NCI-H1092 treated with DMSO at 0.1 percent for 48 hours (cell line): ENCODE data around the gene VPS33A.
"Not testable (repeated sequence)": the region's sequence is repeated elsewhere in the genome, so short reads cannot be mapped to it uniquely, and the experiment has no call there.

Source experiments
- DNase-seq: peaks from one replicate; lab custom pipeline; 2025; lab: John Stamatoyannopoulos, UW

The VPS33A gene

GRCh38 chr12:122266230-122266901 lies at the start of gene VPS33A:
TSS of gene VPS33A (minus strand) at chr12:122266494. CDS start at chr12:122266408, 86 bp downstream.
- DNase-seq: peak; percentile 88

- DNase-seq: no peak
Measured at GRCh38 chr12:122312926-122313325, 46.6 kb upstream of the VPS33A start.

GRCh38 chr12:122311696-122312095 lies 45.4 kb upstream of the VPS33A start:
- DNase-seq: no peak

GRCh38 chr12:122310626-122311333 lies 44.5 kb upstream of the VPS33A start:
- DNase-seq: no peak

- no peak for DNase-seq
Measured at GRCh38 chr12:122309564-122310121, 43.3 kb upstream of the VPS33A start.

GRCh38 chr12:122308811-122309210 lies 42.5 kb upstream of the VPS33A start:
- DNase-seq: no peak

GRCh38 chr12:122306407-122306806 lies 40.1 kb upstream of the VPS33A start:
- no peak for DNase-seq

- no peak for DNase-seq
Measured at GRCh38 chr12:122304924-122305323, 38.6 kb upstream of the VPS33A start.

GRCh38 chr12:122303068-122303467 lies 36.8 kb upstream of the VPS33A start:
- DNase-seq: no peak

- DNase-seq: no peak
Measured at GRCh38 chr12:122298071-122298748, 31.9 kb upstream of the VPS33A start.

- DNase-seq: no peak
Measured at GRCh38 chr12:122297494-122297893, 31.2 kb upstream of the VPS33A start.

- DNase-seq: no peak
Measured at GRCh38 chr12:122295877-122296276, 29.6 kb upstream of the VPS33A start.

- DNase-seq: no peak
Measured at GRCh38 chr12:122293081-122293480, 26.8 kb upstream of the VPS33A start.

- DNase-seq: no peak
Measured at GRCh38 chr12:122291431-122291830, 25.1 kb upstream of the VPS33A start.

GRCh38 chr12:122283680-122284079 lies 17.4 kb upstream of the VPS33A start:
- DNase-seq: no peak

GRCh38 chr12:122282061-122282460 lies 15.8 kb upstream of the VPS33A start:
- peak; percentile 1 for DNase-seq

- no peak for DNase-seq
Measured at GRCh38 chr12:122276242-122276641, 9.9 kb upstream of the VPS33A start.

GRCh38 chr12:122275459-122275858 lies 9.2 kb upstream of the VPS33A start:
- DNase-seq: no peak

- peak; percentile 23 for DNase-seq
Measured at GRCh38 chr12:122265886-122266229, 436 bp downstream of the VPS33A start.

- no peak for DNase-seq
Measured at GRCh38 chr12:122265476-122265875, 818 bp downstream of the VPS33A start.

GRCh38 chr12:122260735-122261134 lies 5.6 kb downstream of the VPS33A start:
- not testable (repeated sequence) for DNase-seq

- DNase-seq: not testable (repeated sequence)
Measured at GRCh38 chr12:122258939-122259338, 7.4 kb downstream of the VPS33A start.

- not testable (repeated sequence) for DNase-seq
Measured at GRCh38 chr12:122258462-122258861, 7.8 kb downstream of the VPS33A start.
